ENCODE data around the gene NME3. TPM values are rescaled to one million over a fixed set of nuclear protein-coding genes. Genes with fewer than 3 reads are reported as not detected.

NME3 gene
- total and polyA plus RNA-seq, 9 of the 15 experiments (the other 6 are each of a cell fraction or from before 2014, with no cell fraction given): 0.68 to 76.3 (median 11.5) TPM

GRCh38 chr16:1771188-1771863, at the start of gene NME3 (continued):
- TF ChIP-seq ARID4B (CRISPR knock-in tag; IDR thresholded peaks at IDR 0.05): 0 out of 2 replicates have a peak, but pooled peaks have one; percentile 15
- peak; percentile 30 for TF ChIP-seq NEUROD1 (IDR thresholded peaks at IDR 0.05; ENCODE audit: borderline replicate concordance, low read depth, low read length, partially characterized antibody)
- TF ChIP-seq CEBPB (tag; IDR thresholded peaks at IDR 0.05): no peak
- peak; percentile 51 for TF ChIP-seq SAP30 (IDR thresholded peaks at IDR 0.05; ENCODE audit: borderline replicate concordance, insufficient read depth, low read depth, low read length, poor library complexity, severe bottlenecking)
- no peak for TF ChIP-seq E2F4 (CRISPR knock-in tag; IDR thresholded peaks at IDR 0.05; ENCODE audit: low read depth)
- TF ChIP-seq MAZ (CRISPR knock-in tag; conservative IDR thresholded peaks at IDR 0.05 in 1 of 2, IDR thresholded peaks at IDR 0.05 in 1 of 2): peak; percentile 67 to 86
- TF ChIP-seq YY1 (IDR thresholded peaks at IDR 0.05; ENCODE audit: borderline replicate concordance in 1 of 3, control insufficient read depth in 1 of 3, extremely low read depth in 1 of 3, insufficient read depth in 3 of 3, insufficient read length in 1 of 3, insufficient replicate concordance in 2 of 3, low read depth in 1 of 3, low read length in 2 of 3): peak in 2 of 3 experiments; percentile 71 to 84
- peak; percentile 57 for TF ChIP-seq CREM (IDR thresholded peaks at IDR 0.05; ENCODE audit: low read depth)
- TF ChIP-seq THAP12 (CRISPR knock-in tag; IDR thresholded peaks at IDR 0.05): peak; percentile 30; the same call in 1 of the 2 replicates
- peak in 1 of 2 experiments; percentile 7; a peak in 1 of 4 replicates for TF ChIP-seq TEAD1 (CRISPR knock-in tag; IDR thresholded peaks at IDR 0.05)
- TF ChIP-seq CAMTA2 (CRISPR knock-in tag; conservative IDR thresholded peaks at IDR 0.05): no peak
- TF ChIP-seq CCAR2 (IDR thresholded peaks at IDR 0.05; ENCODE audit: low read depth, low read length): no peak
- TF ChIP-seq GATAD2B (IDR thresholded peaks at IDR 0.05; ENCODE audit: borderline replicate concordance): peak; percentile 69; the same call in 1 of the 2 replicates
- TF ChIP-seq NONO (IDR thresholded peaks at IDR 0.05; ENCODE audit: low read depth in 2 of 2, low read length in 1 of 2): peak in 1 of 2 experiments; percentile 39; a peak in 2 of 4 replicates
- TF ChIP-seq CSDE1 (IDR thresholded peaks at IDR 0.05): no peak
- peak; percentile 38 for TF ChIP-seq KDM5B (IDR thresholded peaks at IDR 0.05; ENCODE audit: insufficient replicate concordance, low read depth, low read length)
- peak; percentile 77 for TF ChIP-seq EGR1 (conservative IDR thresholded peaks at IDR 0.05)
- TF ChIP-seq TAF7 (tag; IDR thresholded peaks at IDR 0.05): no peak
